Panc1 (cell line): ENCODE results near the gene RSAD2.

Experiments
- TF ChIP-seq, protein P1 (sequence below): fragments of 450-650 bp; IDR thresholded peaks from 2 replicates; pipeline ENCODE4 v1.5.1; 2017; ENCODE audit warnings: mild to moderate bottlenecking
- TF ChIP-seq, protein P2 (sequence below), 2 experiments: IDR thresholded peaks; 2 replicates each; pipeline ENCODE4 v1.6.1; 2011 to 2012; ENCODE audit warnings: low read depth in 2 of 2, control low read depth in 1 of 2, low read length in 1 of 2, mild to moderate bottlenecking in 1 of 2, moderate library complexity in 1 of 2; ENCODE audit not compliant: insufficient read depth in 1 of 2

DNA sequence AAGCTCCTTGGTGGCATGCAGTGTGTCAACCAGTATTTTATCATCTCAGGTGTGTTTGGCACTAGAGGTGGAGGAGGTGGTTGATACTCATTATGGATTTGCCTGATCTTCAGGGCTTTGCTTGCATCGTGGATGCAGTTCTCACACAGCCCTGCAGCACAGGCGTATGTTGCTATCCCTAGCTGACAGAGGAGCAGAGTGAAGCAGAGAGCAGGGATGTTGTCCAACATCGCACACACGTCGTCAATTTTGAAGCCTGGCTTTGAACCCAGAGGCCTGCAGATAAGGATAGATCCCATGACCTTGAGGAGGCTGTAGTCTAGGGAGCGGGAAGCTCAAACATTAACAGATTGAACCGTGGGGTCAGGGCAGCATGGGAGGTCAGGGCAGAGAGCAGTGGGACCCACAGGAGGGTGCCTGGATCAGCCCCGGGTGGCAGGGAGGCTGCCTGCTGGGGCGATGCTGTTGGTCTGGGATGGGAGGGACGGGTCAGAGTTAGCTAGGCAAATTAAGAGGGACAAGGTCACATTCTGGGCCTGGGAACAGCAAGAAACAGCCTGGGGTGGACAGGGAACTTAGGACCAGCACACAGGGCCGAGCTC is 43.8 kb downstream of the RSAD2 start:
- TF ChIP-seq, protein P1, sequence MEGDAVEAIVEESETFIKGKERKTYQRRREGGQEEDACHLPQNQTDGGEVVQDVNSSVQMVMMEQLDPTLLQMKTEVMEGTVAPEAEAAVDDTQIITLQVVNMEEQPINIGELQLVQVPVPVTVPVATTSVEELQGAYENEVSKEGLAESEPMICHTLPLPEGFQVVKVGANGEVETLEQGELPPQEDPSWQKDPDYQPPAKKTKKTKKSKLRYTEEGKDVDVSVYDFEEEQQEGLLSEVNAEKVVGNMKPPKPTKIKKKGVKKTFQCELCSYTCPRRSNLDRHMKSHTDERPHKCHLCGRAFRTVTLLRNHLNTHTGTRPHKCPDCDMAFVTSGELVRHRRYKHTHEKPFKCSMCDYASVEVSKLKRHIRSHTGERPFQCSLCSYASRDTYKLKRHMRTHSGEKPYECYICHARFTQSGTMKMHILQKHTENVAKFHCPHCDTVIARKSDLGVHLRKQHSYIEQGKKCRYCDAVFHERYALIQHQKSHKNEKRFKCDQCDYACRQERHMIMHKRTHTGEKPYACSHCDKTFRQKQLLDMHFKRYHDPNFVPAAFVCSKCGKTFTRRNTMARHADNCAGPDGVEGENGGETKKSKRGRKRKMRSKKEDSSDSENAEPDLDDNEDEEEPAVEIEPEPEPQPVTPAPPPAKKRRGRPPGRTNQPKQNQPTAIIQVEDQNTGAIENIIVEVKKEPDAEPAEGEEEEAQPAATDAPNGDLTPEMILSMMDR, result no peak
- TF ChIP-seq, protein P2, sequence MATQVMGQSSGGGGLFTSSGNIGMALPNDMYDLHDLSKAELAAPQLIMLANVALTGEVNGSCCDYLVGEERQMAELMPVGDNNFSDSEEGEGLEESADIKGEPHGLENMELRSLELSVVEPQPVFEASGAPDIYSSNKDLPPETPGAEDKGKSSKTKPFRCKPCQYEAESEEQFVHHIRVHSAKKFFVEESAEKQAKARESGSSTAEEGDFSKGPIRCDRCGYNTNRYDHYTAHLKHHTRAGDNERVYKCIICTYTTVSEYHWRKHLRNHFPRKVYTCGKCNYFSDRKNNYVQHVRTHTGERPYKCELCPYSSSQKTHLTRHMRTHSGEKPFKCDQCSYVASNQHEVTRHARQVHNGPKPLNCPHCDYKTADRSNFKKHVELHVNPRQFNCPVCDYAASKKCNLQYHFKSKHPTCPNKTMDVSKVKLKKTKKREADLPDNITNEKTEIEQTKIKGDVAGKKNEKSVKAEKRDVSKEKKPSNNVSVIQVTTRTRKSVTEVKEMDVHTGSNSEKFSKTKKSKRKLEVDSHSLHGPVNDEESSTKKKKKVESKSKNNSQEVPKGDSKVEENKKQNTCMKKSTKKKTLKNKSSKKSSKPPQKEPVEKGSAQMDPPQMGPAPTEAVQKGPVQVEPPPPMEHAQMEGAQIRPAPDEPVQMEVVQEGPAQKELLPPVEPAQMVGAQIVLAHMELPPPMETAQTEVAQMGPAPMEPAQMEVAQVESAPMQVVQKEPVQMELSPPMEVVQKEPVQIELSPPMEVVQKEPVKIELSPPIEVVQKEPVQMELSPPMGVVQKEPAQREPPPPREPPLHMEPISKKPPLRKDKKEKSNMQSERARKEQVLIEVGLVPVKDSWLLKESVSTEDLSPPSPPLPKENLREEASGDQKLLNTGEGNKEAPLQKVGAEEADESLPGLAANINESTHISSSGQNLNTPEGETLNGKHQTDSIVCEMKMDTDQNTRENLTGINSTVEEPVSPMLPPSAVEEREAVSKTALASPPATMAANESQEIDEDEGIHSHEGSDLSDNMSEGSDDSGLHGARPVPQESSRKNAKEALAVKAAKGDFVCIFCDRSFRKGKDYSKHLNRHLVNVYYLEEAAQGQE (IDR thresholded peaks at IDR 0.05; ENCODE audit: insufficient read depth in 1 of 2, low read depth in 2 of 2, low read length in 1 of 2), result no peak
